ENCODE measurements around the gene NKD2. TPM values are rescaled to one million over a fixed set of nuclear protein-coding genes. Genes with fewer than 3 reads are reported as not detected.

Gene NKD2
- total and polyA plus RNA-seq, 2 of the 4 experiments (the other 2 are of a cell fraction): not detected

GRCh38 chr5:1009359-1010180 is 968 bp downstream of the NKD2 start (continued):
- no peak for TF ChIP-seq ELK1 (IDR thresholded peaks at IDR 0.05; ENCODE audit: borderline replicate concordance, low read depth, low read length)

GRCh38 chr5:1010181-1010510 is 1.5 kb downstream of the NKD2 start:
- Histone ChIP-seq H2AK5ac (ENCODE audit: low read depth, low read length) (no peak overlapping the region), H2BK15ac (ENCODE audit: low read depth, low read length) (no peak overlapping the region), H3K27ac (ENCODE audit: insufficient read depth, low read length) (no peak overlapping the region), H3K56ac (ENCODE audit: extremely low read depth, insufficient read depth, low read length) (no peak overlapping the region), H3K9me3 (ENCODE audit: control insufficient read depth, insufficient read depth, low read length) (no peaks in the 10 kb centered on the region), H3K4me1 (ENCODE audit: control insufficient read depth, insufficient read depth, low read length) (no peaks in the 10 kb centered on the region; the same call in 1 of the 2 replicates), H3K18ac (ENCODE audit: low read depth, low read length) (no peak overlapping the region), H3K14ac (replicated peaks; ENCODE audit: low read depth, low read length) (no peak overlapping the region), H3K4me2 (ENCODE audit: low read depth, low read length) (no peak overlapping the region), H3K36me3 (ENCODE audit: control insufficient read depth, insufficient read depth, low read length) (no peaks in the 10 kb centered on the region), H3K27me3 (ENCODE audit: control insufficient read depth, insufficient read depth, low read length) (peaks cover 76% of the 10 kb centered on the region), H3K4ac (ENCODE audit: low read depth, low read length) (no peak overlapping the region), H2AFZ (replicated peaks; ENCODE audit: low read length, poor library complexity) (no peak overlapping the region), H4K5ac (ENCODE audit: low read depth, low read length) (no peak overlapping the region), H3K9ac (ENCODE audit: low read depth, low read length) (no peak overlapping the region), H3K79me1 (ENCODE audit: low read depth in 1 of 2, low read length in 2 of 2) (no peaks in the 10 kb centered on the region), H3K9me1 (ENCODE audit: insufficient read depth, low read length) (no peaks in the 10 kb centered on the region), H2AK9ac (replicated peaks; ENCODE audit: low read depth, low read length, poor library complexity) (no peak overlapping the region), H4K20me1 (ENCODE audit: insufficient read depth, low read length) (no peaks in the 10 kb centered on the region), H2BK120ac (ENCODE audit: low read depth, low read length) (no peak overlapping the region), H3K4me3 (ENCODE audit: insufficient read depth, low read depth, low read length) (no peak overlapping the region), H4K8ac (ENCODE audit: low read depth in 2 of 2, low read length in 2 of 2) (no peak overlapping the region), H4K91ac (ENCODE audit: insufficient read depth, low read depth, low read length) (no peak overlapping the region), H2BK5ac (ENCODE audit: low read depth, low read length, poor library complexity, severe bottlenecking) (no peak overlapping the region), H3K23ac (ENCODE audit: low read depth, low read length) (no peak overlapping the region), H2BK20ac (ENCODE audit: low read depth, low read length) (no peak overlapping the region)
- 100% methylated on average over 1 of the region's 4 CpGs; no CpG with 5 or more reads in 1 of the 2 experiments for WGBS, 2 experiments (ENCODE audit: extremely low coverage in 2 of 2, insufficient read length in 1 of 2)
- ChIA-PET POLR2A (ENCODE audit: unreplicated experiment) (no interaction called here), CTCF (interaction anchor here (1.2 to 2.1 kb wide), 3 partner anchors 12 to 86 kb away, joined by 3 to 6 read pairs (median 4); no protein-coding TSS in a partner anchor)
- ATAC-seq (ENCODE audit: low read depth) (no peak), DNase-seq (no peak)
- in situ Hi-C loops (cut with MboI; ENCODE audit: low sequenced_read_pairs): no loop called here
- dilution Hi-C loops (cut with HindIII; ENCODE audit: low sequenced_read_pairs, unreplicated experiment): no loop called here
- BruUV-seq (replicated peaks): no TSS peak
- intact Hi-C loops (cut with micrococcal nuclease): no loop called here
- TF ChIP-seq SMC3 (IDR thresholded peaks at IDR 0.05; ENCODE audit: low read depth, low read length) (no peak), CTCF (conservative IDR thresholded peaks at IDR 0.05; ENCODE audit: low read depth, low read length) (no peak), ELK1 (IDR thresholded peaks at IDR 0.05; ENCODE audit: borderline replicate concordance, low read depth, low read length) (no peak), MAFK (IDR thresholded peaks at IDR 0.05; ENCODE audit: low read depth, low read length) (no peak), FOS (IDR thresholded peaks at IDR 0.05; ENCODE audit: low read depth, low read length) (no peak), RFX5 (IDR thresholded peaks at IDR 0.05; ENCODE audit: low read depth, low read length) (no peak), RCOR1 (IDR thresholded peaks at IDR 0.05; ENCODE audit: insufficient replicate concordance, low read length) (no peak), MAZ (IDR thresholded peaks at IDR 0.05; ENCODE audit: borderline replicate concordance, low read depth, low read length) (no peak), RAD21 (IDR thresholded peaks at IDR 0.05; ENCODE audit: low read length) (no peak), MXI1 (IDR thresholded peaks at IDR 0.05; ENCODE audit: borderline replicate concordance, low read depth, low read length) (no peak), CEBPB (IDR thresholded peaks at IDR 0.05; ENCODE audit: low read depth, low read length) (no peak), BHLHE40 (IDR thresholded peaks at IDR 0.05; ENCODE audit: low read depth, low read length) (no peak)

Measured in IMR-90 (cell line).